HepG2 (cell line): ENCODE measurements around the gene GSK3A. TPM values are rescaled to one million over a fixed set of nuclear protein-coding genes. Genes with fewer than 3 reads are reported as not detected.

Experiments used
- BRF2 ChIP-seq: sonication (generic); formaldehyde crosslinking; IDR thresholded peaks from 2 replicates; pipeline ENCODE4 v1.8.1; 2022; ENCODE audit warnings: mild to moderate bottlenecking, missing genetic modification reagents
- EEA1 ChIP-seq: sonication (generic); formaldehyde crosslinking; IDR thresholded peaks from 2 replicates; pipeline ENCODE4 v1.5.1; 2020; ENCODE audit warnings: mild to moderate bottlenecking, missing genetic modification reagents, borderline replicate concordance
- EP300 ChIP-seq, 3 experiments: sonication (generic) in 1 of 3; formaldehyde crosslinking in 1 of 3; IDR thresholded peaks; 2 replicates each; pipeline versions ENCODE4 v1.5.1 to v1.6.1; 2011 to 2020; ENCODE audit warnings: low read depth in 2 of 3, low read length in 2 of 3, borderline replicate concordance in 1 of 3, improper control_type of control experiment in 1 of 3, mild to moderate bottlenecking in 1 of 3, missing genetic modification reagents in 1 of 3, moderate library complexity in 1 of 3
- FOXO1 ChIP-seq: sonication (generic); formaldehyde crosslinking; IDR thresholded peaks from 2 replicates; pipeline ENCODE4 v1.4.0; 2020; ENCODE audit warnings: missing genetic modification reagents
- GZF1 ChIP-seq: sonication (generic); formaldehyde crosslinking; IDR thresholded peaks from 2 replicates; pipeline ENCODE4 v1.5.1; 2020; ENCODE audit warnings: mild to moderate bottlenecking, missing genetic modification reagents
- HDAC1 ChIP-seq: sonication (generic); formaldehyde crosslinking; IDR thresholded peaks from 2 replicates; pipeline ENCODE4 v1.5.1; 2020; ENCODE audit warnings: mild to moderate bottlenecking, missing genetic modification reagents
- HMG20A ChIP-seq: IDR thresholded peaks from 2 replicates; pipeline ENCODE4 v1.6.1; 2016; ENCODE audit warnings: borderline replicate concordance
- HNRNPLL ChIP-seq: fragments of 200-400 bp; formaldehyde crosslinking; IDR thresholded peaks from 2 replicates; pipeline ENCODE4 v1.6.1; 2017; ENCODE audit warnings: mild to moderate bottlenecking, low read depth, low read length; ENCODE audit not compliant: poor library complexity, severe bottlenecking
- POLR2AphosphoS2 ChIP-seq: IDR thresholded peaks from 2 replicates; pipeline ENCODE4 v1.6.1; 2011; ENCODE audit warnings: low read depth, low read length, improper control_type of control experiment
- RBM22 ChIP-seq: fragments of 200-400 bp; formaldehyde crosslinking; optimal IDR thresholded peaks from 2 replicates; pipeline ENCODE3; 2017; ENCODE audit warnings: mild to moderate bottlenecking, low read length, moderate library complexity
- SP1 ChIP-seq, 2 experiments: fragments of 450-650 bp in 1 of 2; sonication (generic) in 1 of 2; formaldehyde crosslinking in 1 of 2; IDR thresholded peaks; 2 replicates each; pipeline versions ENCODE4 v1.4.0 to v1.6.1; 2016 to 2020; ENCODE audit warnings: missing genetic modification reagents in 1 of 2
- SRSF4 ChIP-seq: fragments of 200-400 bp; formaldehyde crosslinking; IDR thresholded peaks from one replicate; pipeline ENCODE4 v1.6.1; 2018; ENCODE audit warnings: mild to moderate bottlenecking, low read depth, low read length, moderate library complexity; ENCODE audit not compliant: poor library complexity, severe bottlenecking
- SSRP1 ChIP-seq: IDR thresholded peaks from 2 replicates; pipeline ENCODE4 v1.6.1; 2016; ENCODE audit warnings: control low read depth
- ZNF101 ChIP-seq: sonication (generic); formaldehyde crosslinking; IDR thresholded peaks from 2 replicates; pipeline ENCODE4 v1.4.0; 2020; ENCODE audit warnings: mild to moderate bottlenecking, low read depth, missing genetic modification reagents, borderline replicate concordance
- ZNF143 ChIP-seq: sonication (generic); formaldehyde crosslinking; IDR thresholded peaks from 2 replicates; pipeline ENCODE4 v1.4.0; 2020; ENCODE audit warnings: missing genetic modification reagents
- ZNF230 ChIP-seq: sonication (generic); formaldehyde crosslinking; IDR thresholded peaks from 2 replicates; pipeline ENCODE4 v1.4.0; 2020; ENCODE audit warnings: mild to moderate bottlenecking, missing genetic modification reagents
- ZNF335 ChIP-seq: sonication (generic); formaldehyde crosslinking; IDR thresholded peaks from 2 replicates; pipeline ENCODE4 v1.4.0; 2020; ENCODE audit warnings: missing genetic modification reagents
- ZNF7 ChIP-seq: IDR thresholded peaks from 2 replicates; pipeline ENCODE4 v1.6.1; 2016; ENCODE audit warnings: missing biosample characterization, missing genetic modification reagents
- ZNF768 ChIP-seq: sonication (generic); formaldehyde crosslinking; IDR thresholded peaks from 2 replicates; pipeline ENCODE4 v1.4.0; 2020; ENCODE audit warnings: missing genetic modification reagents
- ZNF792 ChIP-seq: IDR thresholded peaks from 2 replicates; pipeline ENCODE4 v1.6.1; 2016
- ZNF879 ChIP-seq: sonication (generic); formaldehyde crosslinking; IDR thresholded peaks from 2 replicates; pipeline ENCODE4 v1.8.1; 2023; ENCODE audit warnings: missing genetic modification reagents
- polyA plus RNA-seq, 8 experiments: library from polyadenylated mRNA; depleted of rRNA in 3 of 8; stranded (reverse) in 7 of 8; unstranded in 1 of 8; fragments of >200 nt; fragmentation: Illumina TruSeq in 4 of 8; extraction: Trizol in 4 of 8; gene quantifications; 2 replicates each; pipeline versions ENCODE4 v1.2.1 to v1.2.3, GENCODE V29; 2011 to 2016; ENCODE audit warnings: low read depth in 4 of 8, missing spikeins in 1 of 8, mixed read lengths in 1 of 8; ENCODE audit not compliant: insufficient read depth in 1 of 8
- total RNA-seq, 5 experiments: library from RNA; depleted of rRNA; stranded (reverse); fragments of >200 nt; fragmentation: Illumina TruSeq; extraction: Trizol; gene quantifications; 2 replicates each; pipeline ENCODE4 v1.2.3, GENCODE V29; 2016; ENCODE audit warnings: low read depth in 1 of 5
- TF ChIP-seq, protein P1 (sequence below): fragments of 450-650 bp; IDR thresholded peaks from 2 replicates; pipeline ENCODE4 v1.6.1; 2017
- TF ChIP-seq, protein P2 (sequence below): sonication (generic); formaldehyde crosslinking; IDR thresholded peaks from 2 replicates; pipeline ENCODE4 v1.5.1; 2020; ENCODE audit warnings: missing genetic modification reagents, mild to moderate bottlenecking, borderline replicate concordance
- TF ChIP-seq, protein P3 (sequence below): sonication (generic); formaldehyde crosslinking; conservative IDR thresholded peaks from 2 replicates; pipeline ENCODE4 v1.8.0; 2022; ENCODE audit warnings: missing genetic modification reagents

Gene GSK3A
- total and polyA plus RNA-seq, 2 of the 13 experiments (the other 11 are each of a cell fraction or from before 2014, with no cell fraction given): 16.9 to 52.5 TPM

DNA sequence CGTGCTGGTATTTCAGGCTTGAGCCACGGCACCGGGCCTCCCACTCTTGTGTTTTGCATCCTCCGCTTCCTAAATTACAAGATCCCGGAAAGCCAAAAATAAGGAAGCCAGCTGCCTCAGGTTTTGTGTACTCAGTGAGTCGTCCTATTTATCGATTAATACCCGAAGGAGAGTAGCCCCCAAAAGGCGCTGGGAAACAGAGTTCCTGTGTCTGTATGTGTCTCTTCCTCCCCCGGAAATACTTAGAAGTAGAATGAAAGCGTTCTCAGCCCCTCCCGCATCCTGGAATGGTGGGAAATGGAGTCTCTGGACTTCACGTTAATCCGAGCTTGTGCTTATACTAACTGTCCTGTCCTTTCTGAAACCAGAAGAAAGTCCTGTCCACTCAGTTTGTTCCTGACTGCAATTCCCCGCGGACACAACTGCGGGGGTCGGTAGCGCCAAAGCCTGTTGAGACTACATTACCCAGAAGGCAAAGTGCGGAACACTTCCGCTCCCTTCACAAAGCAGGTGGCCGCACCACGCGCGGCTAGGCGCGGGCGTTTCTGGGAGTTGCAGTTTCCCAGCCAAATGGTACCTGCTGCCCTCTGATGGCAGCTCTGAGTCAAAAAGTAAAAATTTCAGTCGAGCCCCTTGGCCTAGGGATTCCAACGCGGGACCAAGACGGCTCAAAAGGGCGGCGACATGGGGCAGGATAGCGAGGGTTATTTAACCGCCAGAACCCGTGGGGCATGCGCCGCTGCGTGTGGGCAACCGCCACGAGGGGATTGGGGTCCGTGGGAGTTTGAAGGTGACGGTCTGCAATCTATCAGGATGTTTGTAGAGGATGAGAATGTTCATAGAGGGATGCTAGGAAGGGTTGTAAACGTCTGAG is 2.2 kb upstream of the GSK3A start (continued):
- TF ChIP-seq SP1 (IDR thresholded peaks at IDR 0.05) (no peak), SP1 (CRISPR knock-in tag; IDR thresholded peaks at IDR 0.05) (peak; percentile 50; the same call in 1 of the 2 replicates), GZF1 (CRISPR knock-in tag) (no peak), ZNF101 (CRISPR knock-in tag) (no peak), EEA1 (CRISPR knock-in tag) (no peak), ZNF230 (CRISPR knock-in tag) (no peak), HMG20A (CRISPR knock-in tag) (no peak), ZNF768 (CRISPR knock-in tag) (0 out of 2 replicates have a peak, but pooled peaks have one; percentile 12), EP300 (IDR thresholded peaks at IDR 0.05; ENCODE audit: low read depth in 2 of 2, low read length in 2 of 2) (0 out of 4 replicates have a peak, but pooled peaks of 1 of the 2 experiments have one; percentile 37), EP300 (CRISPR knock-in tag; IDR thresholded peaks at IDR 0.05; ENCODE audit: borderline replicate concordance) (no peak), BRF2 (CRISPR knock-in tag) (no peak), ZNF879 (CRISPR knock-in tag) (no peak), HNRNPLL (peak; percentile 74), RBM22 (no peak), ZNF143 (CRISPR knock-in tag) (peak; percentile 99), ZNF335 (CRISPR knock-in tag) (0 out of 2 replicates have a peak, but pooled peaks have one; percentile 25), HDAC1 (CRISPR knock-in tag) (peak; percentile 51; the same call in 1 of the 2 replicates), SSRP1 (CRISPR knock-in tag) (no peak), POLR2AphosphoS2 (no peak), FOXO1 (no peak), ZNF792 (peak; percentile 41; the same call in 1 of the 2 replicates), SRSF4 (no peak), ZNF7 (CRISPR knock-in tag) (no peak)
- TF ChIP-seq, protein P1, sequence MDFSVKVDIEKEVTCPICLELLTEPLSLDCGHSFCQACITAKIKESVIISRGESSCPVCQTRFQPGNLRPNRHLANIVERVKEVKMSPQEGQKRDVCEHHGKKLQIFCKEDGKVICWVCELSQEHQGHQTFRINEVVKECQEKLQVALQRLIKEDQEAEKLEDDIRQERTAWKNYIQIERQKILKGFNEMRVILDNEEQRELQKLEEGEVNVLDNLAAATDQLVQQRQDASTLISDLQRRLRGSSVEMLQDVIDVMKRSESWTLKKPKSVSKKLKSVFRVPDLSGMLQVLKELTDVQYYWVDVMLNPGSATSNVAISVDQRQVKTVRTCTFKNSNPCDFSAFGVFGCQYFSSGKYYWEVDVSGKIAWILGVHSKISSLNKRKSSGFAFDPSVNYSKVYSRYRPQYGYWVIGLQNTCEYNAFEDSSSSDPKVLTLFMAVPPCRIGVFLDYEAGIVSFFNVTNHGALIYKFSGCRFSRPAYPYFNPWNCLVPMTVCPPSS: no peak
- TF ChIP-seq, protein P2, sequence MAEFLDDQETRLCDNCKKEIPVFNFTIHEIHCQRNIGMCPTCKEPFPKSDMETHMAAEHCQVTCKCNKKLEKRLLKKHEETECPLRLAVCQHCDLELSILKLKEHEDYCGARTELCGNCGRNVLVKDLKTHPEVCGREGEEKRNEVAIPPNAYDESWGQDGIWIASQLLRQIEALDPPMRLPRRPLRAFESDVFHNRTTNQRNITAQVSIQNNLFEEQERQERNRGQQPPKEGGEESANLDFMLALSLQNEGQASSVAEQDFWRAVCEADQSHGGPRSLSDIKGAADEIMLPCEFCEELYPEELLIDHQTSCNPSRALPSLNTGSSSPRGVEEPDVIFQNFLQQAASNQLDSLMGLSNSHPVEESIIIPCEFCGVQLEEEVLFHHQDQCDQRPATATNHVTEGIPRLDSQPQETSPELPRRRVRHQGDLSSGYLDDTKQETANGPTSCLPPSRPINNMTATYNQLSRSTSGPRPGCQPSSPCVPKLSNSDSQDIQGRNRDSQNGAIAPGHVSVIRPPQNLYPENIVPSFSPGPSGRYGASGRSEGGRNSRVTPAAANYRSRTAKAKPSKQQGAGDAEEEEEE (CRISPR knock-in tag): no peak
- TF ChIP-seq, protein P3, sequence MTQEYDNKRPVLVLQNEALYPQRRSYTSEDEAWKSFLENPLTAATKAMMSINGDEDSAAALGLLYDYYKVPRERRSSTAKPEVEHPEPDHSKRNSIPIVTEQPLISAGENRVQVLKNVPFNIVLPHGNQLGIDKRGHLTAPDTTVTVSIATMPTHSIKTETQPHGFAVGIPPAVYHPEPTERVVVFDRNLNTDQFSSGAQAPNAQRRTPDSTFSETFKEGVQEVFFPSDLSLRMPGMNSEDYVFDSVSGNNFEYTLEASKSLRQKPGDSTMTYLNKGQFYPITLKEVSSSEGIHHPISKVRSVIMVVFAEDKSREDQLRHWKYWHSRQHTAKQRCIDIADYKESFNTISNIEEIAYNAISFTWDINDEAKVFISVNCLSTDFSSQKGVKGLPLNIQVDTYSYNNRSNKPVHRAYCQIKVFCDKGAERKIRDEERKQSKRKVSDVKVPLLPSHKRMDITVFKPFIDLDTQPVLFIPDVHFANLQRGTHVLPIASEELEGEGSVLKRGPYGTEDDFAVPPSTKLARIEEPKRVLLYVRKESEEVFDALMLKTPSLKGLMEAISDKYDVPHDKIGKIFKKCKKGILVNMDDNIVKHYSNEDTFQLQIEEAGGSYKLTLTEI: no peak
